ENCODE data around the gene UVRAG. TPM values are rescaled to one million over a fixed set of nuclear protein-coding genes. Genes with fewer than 3 reads are reported as not detected.
A peak's percentile ranks its signal among the peaks of the same experiment; 100 is the strongest.

UVRAG gene
- total and polyA plus RNA-seq, 2 of the 13 experiments (the other 11 are each of a cell fraction or from before 2014, with no cell fraction given) = 9.7 to 17.3 TPM

DNA sequence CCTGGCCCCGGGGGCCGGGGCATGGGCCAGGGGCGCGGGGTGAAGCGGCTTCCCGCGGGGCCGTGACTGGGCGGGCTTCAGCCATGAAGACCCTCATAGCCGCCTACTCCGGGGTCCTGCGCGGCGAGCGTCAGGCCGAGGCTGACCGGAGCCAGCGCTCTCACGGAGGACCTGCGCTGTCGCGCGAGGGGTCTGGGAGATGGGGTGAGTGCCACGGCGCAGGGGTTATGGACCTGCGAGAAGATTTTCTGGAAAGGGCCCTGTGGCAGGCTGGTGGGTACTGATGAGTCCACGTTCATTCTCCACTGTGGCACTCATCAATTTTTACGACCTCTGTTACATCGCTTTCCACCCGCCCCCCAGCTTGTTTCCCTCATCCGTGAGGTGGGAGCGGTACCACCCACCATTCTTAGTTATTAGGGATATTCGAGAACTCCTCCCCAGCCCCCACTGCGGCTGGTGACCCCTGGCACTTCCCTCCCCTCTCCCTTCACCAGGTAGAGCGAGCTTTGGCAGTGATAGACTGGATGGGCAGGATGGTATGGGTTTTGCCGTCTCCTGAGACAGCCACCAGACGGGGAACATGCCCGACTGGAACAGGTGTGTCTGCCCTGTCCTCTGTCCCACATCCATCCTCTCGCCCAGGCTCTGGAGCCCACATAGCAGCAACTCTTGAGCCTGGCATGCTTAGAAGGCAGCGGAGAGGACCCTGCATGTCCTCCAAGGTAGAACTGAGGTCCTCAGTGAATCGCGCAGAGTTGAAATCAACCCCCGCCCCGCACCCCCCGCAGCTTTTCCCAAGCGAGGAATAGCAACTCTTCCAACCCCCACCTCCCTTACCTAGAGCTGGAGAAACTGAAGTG lies 45.9 kb upstream of the UVRAG start (continued):
- TF ChIP-seq ZNF451 (CRISPR knock-in tag; IDR thresholded peaks at IDR 0.05) (no peak), ZNF225 (CRISPR knock-in tag; IDR thresholded peaks at IDR 0.05) (no peak), SKI (IDR thresholded peaks at IDR 0.05; ENCODE audit: partially characterized antibody) (peak; percentile 16), ZNF296 (CRISPR knock-in tag; conservative IDR thresholded peaks at IDR 0.05) (no peak), STAG1 (CRISPR knock-in tag; IDR thresholded peaks at IDR 0.05) (no peak), ZNF350 (CRISPR knock-in tag; IDR thresholded peaks at IDR 0.05; ENCODE audit: borderline replicate concordance, low read depth) (no peak), ZIK1 (CRISPR knock-in tag; IDR thresholded peaks at IDR 0.05; ENCODE audit: borderline replicate concordance, low read depth) (no peak), KDM2A (CRISPR knock-in tag; IDR thresholded peaks at IDR 0.05; ENCODE audit: borderline replicate concordance, low read depth) (no peak; the same call in 1 of the 2 replicates), ADNP (CRISPR knock-in tag; IDR thresholded peaks at IDR 0.05) (no peak), CBFB (CRISPR knock-in tag; IDR thresholded peaks at IDR 0.05) (no peak), IRF2 (CRISPR knock-in tag; IDR thresholded peaks at IDR 0.05) (no peak), HCFC1 (IDR thresholded peaks at IDR 0.05; ENCODE audit: low read depth, low read length) (no peak), CREM (IDR thresholded peaks at IDR 0.05) (no peak), CREM (CRISPR knock-in tag; IDR thresholded peaks at IDR 0.05) (no peak), TAF1 (CRISPR knock-in tag; IDR thresholded peaks at IDR 0.05) (peak; percentile 3; the same call in 1 of the 2 replicates), EP300 (IDR thresholded peaks at IDR 0.05; ENCODE audit: low read depth in 2 of 2, low read length in 2 of 2) (no peak), EP300 (CRISPR knock-in tag; IDR thresholded peaks at IDR 0.05; ENCODE audit: borderline replicate concordance) (no peak), EHMT2 (IDR thresholded peaks at IDR 0.05; ENCODE audit: borderline replicate concordance, low read depth, low read length) (no peak), ZNF530 (CRISPR knock-in tag; IDR thresholded peaks at IDR 0.05; ENCODE audit: low read depth) (0 out of 2 replicates have a peak, but pooled peaks have one; percentile 14), HOXA5 (CRISPR knock-in tag; IDR thresholded peaks at IDR 0.05) (no peak), SETDB1 (CRISPR knock-in tag; IDR thresholded peaks at IDR 0.05; ENCODE audit: borderline replicate concordance) (no peak), SIX4 (CRISPR knock-in tag; IDR thresholded peaks at IDR 0.05) (no peak), SNAPC2 (CRISPR knock-in tag; IDR thresholded peaks at IDR 0.05) (0 out of 2 replicates have a peak, but pooled peaks have one; percentile 3), ASH2L (IDR thresholded peaks at IDR 0.05; ENCODE audit: insufficient read length, low read depth, low read length) (peak; percentile 40)
- TF ChIP-seq, protein P1, sequence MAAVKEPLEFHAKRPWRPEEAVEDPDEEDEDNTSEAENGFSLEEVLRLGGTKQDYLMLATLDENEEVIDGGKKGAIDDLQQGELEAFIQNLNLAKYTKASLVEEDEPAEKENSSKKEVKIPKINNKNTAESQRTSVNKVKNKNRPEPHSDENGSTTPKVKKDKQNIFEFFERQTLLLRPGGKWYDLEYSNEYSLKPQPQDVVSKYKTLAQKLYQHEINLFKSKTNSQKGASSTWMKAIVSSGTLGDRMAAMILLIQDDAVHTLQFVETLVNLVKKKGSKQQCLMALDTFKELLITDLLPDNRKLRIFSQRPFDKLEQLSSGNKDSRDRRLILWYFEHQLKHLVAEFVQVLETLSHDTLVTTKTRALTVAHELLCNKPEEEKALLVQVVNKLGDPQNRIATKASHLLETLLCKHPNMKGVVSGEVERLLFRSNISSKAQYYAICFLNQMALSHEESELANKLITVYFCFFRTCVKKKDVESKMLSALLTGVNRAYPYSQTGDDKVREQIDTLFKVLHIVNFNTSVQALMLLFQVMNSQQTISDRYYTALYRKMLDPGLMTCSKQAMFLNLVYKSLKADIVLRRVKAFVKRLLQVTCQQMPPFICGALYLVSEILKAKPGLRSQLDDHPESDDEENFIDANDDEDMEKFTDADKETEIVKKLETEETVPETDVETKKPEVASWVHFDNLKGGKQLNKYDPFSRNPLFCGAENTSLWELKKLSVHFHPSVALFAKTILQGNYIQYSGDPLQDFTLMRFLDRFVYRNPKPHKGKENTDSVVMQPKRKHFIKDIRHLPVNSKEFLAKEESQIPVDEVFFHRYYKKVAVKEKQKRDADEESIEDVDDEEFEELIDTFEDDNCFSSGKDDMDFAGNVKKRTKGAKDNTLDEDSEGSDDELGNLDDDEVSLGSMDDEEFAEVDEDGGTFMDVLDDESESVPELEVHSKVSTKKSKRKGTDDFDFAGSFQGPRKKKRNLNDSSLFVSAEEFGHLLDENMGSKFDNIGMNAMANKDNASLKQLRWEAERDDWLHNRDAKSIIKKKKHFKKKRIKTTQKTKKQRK (IDR thresholded peaks at IDR 0.05; ENCODE audit: low read length) = no peak
- TF ChIP-seq, protein P2, sequence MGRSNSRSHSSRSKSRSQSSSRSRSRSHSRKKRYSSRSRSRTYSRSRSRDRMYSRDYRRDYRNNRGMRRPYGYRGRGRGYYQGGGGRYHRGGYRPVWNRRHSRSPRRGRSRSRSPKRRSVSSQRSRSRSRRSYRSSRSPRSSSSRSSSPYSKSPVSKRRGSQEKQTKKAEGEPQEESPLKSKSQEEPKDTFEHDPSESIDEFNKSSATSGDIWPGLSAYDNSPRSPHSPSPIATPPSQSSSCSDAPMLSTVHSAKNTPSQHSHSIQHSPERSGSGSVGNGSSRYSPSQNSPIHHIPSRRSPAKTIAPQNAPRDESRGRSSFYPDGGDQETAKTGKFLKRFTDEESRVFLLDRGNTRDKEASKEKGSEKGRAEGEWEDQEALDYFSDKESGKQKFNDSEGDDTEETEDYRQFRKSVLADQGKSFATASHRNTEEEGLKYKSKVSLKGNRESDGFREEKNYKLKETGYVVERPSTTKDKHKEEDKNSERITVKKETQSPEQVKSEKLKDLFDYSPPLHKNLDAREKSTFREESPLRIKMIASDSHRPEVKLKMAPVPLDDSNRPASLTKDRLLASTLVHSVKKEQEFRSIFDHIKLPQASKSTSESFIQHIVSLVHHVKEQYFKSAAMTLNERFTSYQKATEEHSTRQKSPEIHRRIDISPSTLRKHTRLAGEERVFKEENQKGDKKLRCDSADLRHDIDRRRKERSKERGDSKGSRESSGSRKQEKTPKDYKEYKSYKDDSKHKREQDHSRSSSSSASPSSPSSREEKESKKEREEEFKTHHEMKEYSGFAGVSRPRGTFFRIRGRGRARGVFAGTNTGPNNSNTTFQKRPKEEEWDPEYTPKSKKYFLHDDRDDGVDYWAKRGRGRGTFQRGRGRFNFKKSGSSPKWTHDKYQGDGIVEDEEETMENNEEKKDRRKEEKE (IDR thresholded peaks at IDR 0.05) = no peak

Data from HepG2 (cell line).